HG03039 (cell line): ENCODE measurements around the gene VGLL3.
"Not testable (repeated sequence)": the region's sequence is repeated elsewhere in the genome, so short reads cannot be mapped to it uniquely, and the experiment has no call there.

ENCODE experiments used
- ATAC-seq: cut with Tn5 transposase; IDR thresholded peaks from one replicate; pipeline ENCODE4 v1.9.1; 2021; ENCODE audit warnings: mild to moderate bottlenecking, moderate library complexity; ENCODE audit not compliant: unreplicated experiment

Gene VGLL3

GRCh38 chr3:86990734-86991481, at the start of gene VGLL3:
TSS of gene VGLL3 (minus strand) at chr3:86991149. CDS start at chr3:86990743, 406 bp downstream.
- no peak for ATAC-seq

- ATAC-seq: no peak
These were observed 46.7 kb upstream of the VGLL3 start for GRCh38 chr3:87037652-87038051.

- no peak for ATAC-seq
These were observed 45.7 kb upstream of the VGLL3 start for GRCh38 chr3:87036671-87037070.

- ATAC-seq: no peak
These were observed 44.4 kb upstream of the VGLL3 start for GRCh38 chr3:87035339-87035738.

GRCh38 chr3:87033205-87033604, 42.3 kb upstream of the VGLL3 start:
- no peak for ATAC-seq

GRCh38 chr3:87025661-87026645, 35.0 kb upstream of the VGLL3 start:
- ATAC-seq: no peak

GRCh38 chr3:87017370-87017769, 26.4 kb upstream of the VGLL3 start:
- ATAC-seq: not testable (repeated sequence)

- ATAC-seq: no peak
These were observed 18.3 kb upstream of the VGLL3 start for GRCh38 chr3:87009271-87009670.

GRCh38 chr3:87006844-87007439, 16.0 kb upstream of the VGLL3 start:
- no peak for ATAC-seq

GRCh38 chr3:87004883-87005282, 13.9 kb upstream of the VGLL3 start:
- ATAC-seq: no peak

GRCh38 chr3:87002346-87002745, 11.4 kb upstream of the VGLL3 start:
- no peak for ATAC-seq

- ATAC-seq: no peak
These were observed 10.6 kb upstream of the VGLL3 start for GRCh38 chr3:87001473-87002098.

GRCh38 chr3:87000940-87001339, 10.0 kb upstream of the VGLL3 start:
- ATAC-seq: no peak

- no peak for ATAC-seq
These were observed 7.6 kb upstream of the VGLL3 start for GRCh38 chr3:86998569-86998968.

GRCh38 chr3:86996261-86996955, 5.5 kb upstream of the VGLL3 start:
- ATAC-seq: no peak

- no peak for ATAC-seq
These were observed 4.6 kb upstream of the VGLL3 start for GRCh38 chr3:86995537-86995936.

GRCh38 chr3:86993704-86994103, 2.8 kb upstream of the VGLL3 start:
- no peak for ATAC-seq

- ATAC-seq: no peak
These were observed 989 bp upstream of the VGLL3 start for GRCh38 chr3:86991840-86992435.

- ATAC-seq: no peak
These were observed 500 bp upstream of the VGLL3 start for GRCh38 chr3:86991482-86991815.
